Stimulated activated CD8-positive, alpha-beta memory T cell treated with anti-CD3 and anti-CD28 coated beads, Interleukin-4, amount 100 ng/mL, for 4 hours (primary cell): ENCODE measurements around the gene ADAMTS2.

Experiments used
- DNase-seq, 2 donors: peaks; one replicate each; pipeline ENCODE4 v3.0.0-alpha.2; 2020; ENCODE audit warnings: low read depth in 2 of 2, low spot score in 1 of 2

ADAMTS2 gene

DNA sequence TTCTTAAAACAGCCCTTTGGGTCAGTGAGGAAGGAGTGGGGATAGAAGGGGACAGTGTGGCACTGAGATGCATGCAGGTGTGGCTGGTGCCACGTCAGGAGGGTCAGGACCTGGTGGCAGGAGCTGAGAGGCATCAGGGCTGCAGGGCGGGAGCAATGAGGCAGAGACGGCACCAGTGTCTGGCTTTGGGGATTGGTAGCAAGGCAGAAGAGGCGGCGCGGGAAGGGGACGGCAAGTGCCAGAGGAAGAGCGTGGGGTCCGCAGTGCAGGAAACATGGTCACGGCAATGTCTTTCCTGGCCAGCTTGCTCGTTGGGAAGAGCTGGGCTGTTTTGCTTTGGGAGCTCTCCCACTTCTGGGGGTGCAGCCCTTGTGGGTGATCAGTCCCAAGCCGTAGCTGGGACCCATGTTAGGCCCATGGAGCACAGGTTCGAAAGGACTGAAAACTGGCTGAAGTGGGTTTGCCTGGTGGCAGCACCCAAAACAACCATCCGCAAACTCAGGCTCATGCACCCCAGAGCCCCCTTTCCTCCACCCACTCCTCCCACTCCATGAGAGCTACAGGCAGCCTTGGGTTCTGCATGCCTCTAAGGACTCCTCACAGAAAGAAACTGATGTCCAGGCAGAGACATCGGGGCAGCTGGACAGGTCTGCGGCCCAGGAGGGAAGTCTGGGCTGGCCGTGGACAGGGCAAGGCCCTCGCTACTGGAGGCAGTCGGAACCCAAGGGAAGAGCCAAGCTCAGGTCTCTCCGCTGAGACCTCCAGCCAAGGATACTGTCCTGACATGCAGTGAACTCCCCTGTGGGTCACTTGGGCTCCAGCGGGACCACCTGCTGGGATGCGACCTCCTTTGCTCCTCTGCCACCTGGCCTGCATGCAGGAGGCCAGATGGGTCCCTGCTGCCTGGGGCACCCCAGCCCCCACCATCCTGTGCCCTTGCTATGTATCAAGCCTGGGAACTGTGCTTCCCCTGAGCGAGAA is 180.6 kb downstream of the ADAMTS2 start:
- no peak for DNase-seq

GRCh38 chr5:179163236-179164155 is 181.8 kb downstream of the ADAMTS2 start:
- no peak for DNase-seq

- DNase-seq, result no peak
These were observed 182.7 kb downstream of the ADAMTS2 start for GRCh38 chr5:179162351-179163235.

GRCh38 chr5:179161901-179162300 is 183.4 kb downstream of the ADAMTS2 start:
- no peak for DNase-seq

- no peak for DNase-seq
These were observed 184.7 kb downstream of the ADAMTS2 start for GRCh38 chr5:179160584-179160983.

DNA sequence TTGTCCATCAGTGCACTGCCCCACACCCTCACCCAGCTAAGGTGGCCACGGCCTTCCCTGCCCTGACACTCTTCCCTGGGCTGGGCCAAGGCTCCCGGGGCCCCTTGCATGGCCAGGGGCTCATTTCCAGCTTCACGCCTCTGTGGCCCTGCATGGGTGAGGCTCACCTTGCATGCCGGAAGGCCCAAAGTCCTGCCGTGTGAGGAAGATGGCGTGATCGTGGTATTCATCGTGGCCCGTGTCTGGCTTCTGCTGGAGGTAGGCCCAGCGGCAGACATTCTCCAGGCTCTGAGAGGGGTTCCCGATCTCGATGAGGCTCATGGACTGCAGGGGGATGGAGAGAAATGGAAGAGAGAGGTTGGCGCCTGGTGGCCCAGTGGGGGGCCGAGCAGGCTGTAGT is 186.7 kb downstream of the ADAMTS2 start:
- DNase-seq, result no peak

GRCh38 chr5:179154991-179155955 is 190.0 kb downstream of the ADAMTS2 start:
- no peak for DNase-seq

DNA sequence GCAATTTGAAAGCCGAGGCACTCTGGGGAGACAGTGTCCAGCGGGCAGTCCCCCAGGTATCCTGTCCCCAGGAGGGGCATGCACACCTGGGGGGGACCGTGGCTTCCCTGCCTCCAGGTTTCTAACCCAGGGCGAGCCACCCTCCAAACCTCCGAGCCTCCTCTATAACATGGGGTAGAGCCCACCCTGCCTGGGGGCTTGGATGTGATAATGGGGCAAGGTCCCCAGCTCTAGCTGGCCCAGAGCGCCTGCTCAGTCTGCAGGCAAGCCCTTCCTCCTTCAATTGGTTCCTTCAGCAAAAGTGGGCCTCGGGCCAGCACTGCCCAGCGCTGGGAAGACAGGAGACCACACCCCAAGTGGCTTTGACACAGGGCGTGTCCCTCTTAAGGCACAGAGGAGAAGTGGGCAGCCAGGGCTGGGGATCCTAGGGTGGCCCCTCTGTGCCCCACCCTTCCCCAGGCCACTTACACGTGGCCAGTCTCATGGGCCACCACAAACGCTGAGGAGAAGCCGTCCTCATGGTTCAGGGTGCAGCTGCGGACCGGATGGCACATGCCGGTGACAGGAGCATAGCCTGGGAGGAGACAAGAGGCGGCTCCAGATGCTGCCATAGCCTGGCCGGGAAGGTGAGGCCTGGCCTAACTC is 190.8 kb downstream of the ADAMTS2 start:
- DNase-seq, result no peak

- no peak for DNase-seq
These were observed 191.3 kb downstream of the ADAMTS2 start for GRCh38 chr5:179153921-179154345.

DNA sequence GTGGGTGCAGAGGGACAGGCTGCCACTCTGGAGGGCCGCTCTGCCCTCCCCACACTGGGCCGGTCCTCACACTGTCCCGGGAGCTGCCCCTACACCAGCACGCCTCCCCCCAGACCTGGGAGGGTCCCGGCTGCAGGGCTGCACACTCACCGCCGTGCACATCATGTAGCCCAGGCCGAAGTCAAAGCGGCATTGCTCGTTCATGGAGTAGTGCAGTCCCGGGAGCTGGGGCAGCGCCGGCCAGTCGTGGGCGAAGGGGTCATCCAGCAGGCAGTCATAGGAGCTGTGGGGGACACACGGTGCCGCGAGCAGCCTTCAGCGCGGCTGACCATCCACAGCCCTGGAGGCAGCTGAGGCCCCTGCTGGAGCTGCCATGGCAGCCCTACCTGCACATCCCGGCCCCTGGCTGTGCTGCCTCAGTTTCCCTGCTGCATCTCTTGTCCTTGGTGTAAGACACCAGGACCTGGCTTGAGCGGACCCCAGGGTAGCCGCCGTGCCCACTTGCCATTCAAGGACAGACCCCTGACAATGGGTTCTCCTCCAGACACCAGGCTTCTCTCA is 191.8 kb downstream of the ADAMTS2 start:
- DNase-seq, result no peak

DNA sequence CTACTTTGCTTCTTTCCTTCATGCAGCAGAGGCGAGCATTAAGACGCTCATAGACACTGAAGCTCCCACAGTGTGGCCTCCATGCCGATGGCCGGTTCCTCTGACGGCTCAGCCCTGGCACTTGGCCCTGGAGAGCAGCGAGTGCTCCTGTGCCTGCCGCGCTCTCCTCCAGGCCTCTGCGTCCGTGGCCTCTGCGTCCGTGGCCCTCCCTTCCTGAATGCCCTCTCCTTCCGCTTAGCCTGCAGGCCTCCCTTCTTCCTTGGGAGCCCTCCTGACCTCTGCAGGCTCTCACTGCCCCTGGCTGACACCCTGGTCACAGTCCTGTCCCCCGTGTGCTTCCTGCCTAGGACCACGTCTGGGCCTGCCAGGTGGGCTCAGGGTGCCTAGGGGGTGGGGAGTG is 192.3 kb downstream of the ADAMTS2 start:
- no peak for DNase-seq

- DNase-seq, result no peak
These were observed 192.9 kb downstream of the ADAMTS2 start for GRCh38 chr5:179152144-179152895.

DNA sequence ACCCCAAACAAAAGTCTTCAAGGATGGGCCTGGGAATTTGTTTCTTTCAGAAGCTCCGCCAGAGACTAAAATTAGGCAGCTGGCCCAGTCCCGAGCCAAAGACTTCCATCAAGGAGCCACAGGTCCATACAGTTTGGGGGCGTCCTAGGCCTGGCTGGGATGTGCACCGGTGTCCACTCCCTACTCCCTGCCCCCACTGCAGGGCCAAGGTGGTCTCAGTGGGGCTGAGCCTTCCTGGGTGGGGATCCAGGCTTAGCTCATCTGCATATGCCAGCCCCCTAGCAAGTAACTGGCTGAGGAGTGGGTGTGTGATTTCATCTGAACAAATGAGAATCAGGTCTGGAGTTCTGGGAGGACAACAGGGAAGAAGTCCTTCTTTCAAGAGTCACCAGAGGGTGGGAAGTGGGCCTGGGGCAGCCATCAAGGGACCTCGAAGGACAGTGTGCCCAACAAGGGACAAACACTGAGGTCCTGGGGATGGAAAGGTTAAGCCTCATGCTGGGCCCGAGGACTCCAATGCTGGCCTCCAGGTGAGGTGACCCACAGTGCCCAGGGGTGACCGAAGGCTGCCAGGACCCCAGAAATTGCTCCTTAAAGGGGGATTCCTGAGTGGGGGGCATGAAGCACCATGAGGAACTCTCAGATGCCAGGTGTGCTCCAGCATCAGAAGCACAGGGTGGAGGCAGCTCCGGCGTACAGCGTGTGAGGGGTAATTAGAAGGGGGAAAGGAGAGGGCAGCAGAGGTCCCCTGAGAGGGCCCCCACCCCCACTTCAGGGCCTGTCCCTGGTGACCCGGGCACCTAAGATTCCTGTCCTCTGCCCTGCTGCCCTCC is 193.8 kb downstream of the ADAMTS2 start:
- DNase-seq, result no peak

- no peak for DNase-seq
These were observed 195.2 kb downstream of the ADAMTS2 start for GRCh38 chr5:179150011-179150410.

- no peak for DNase-seq
These were observed 196.0 kb downstream of the ADAMTS2 start for GRCh38 chr5:179149278-179149677.

- no peak for DNase-seq
These were observed 196.5 kb downstream of the ADAMTS2 start for GRCh38 chr5:179148703-179149170.
